ENCODE measurements around the gene ASCL5.

The ASCL5 gene

DNA sequence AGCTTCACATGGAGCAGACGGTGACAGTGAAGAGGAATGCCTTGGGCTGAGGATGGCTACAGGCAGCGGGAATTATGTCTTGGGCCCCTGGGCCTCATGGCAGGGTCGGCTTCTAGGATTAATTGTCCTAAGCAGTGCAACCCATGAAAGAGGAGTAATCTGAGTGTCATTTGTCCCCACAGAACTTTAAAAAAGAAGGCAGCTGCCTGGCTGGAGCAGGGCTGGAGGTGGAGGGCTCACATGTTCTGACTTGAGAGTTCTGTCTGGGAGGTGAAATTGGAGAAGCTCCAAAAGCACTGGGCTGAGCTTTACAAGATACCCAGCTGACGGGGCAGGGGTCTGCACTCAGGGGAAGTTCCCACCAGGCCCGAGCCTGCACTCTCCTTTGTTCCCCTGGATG, 37.4 kb downstream of the ASCL5 start:
- Histone ChIP-seq H3K4me1 (ENCODE audit: control insufficient read depth, low read depth, low read length) (no peaks in the 10 kb centered on the region), H3K27ac (ENCODE audit: low read length) (no peak overlapping the region), H3K27me3 (ENCODE audit: control insufficient read depth, insufficient read depth, low read length) (no peaks in the 10 kb centered on the region), H3K9me3 (ENCODE audit: control insufficient read depth, low read depth, low read length) (no peaks in the 10 kb centered on the region), H3K4me3 (ENCODE audit: low read length) (no peak overlapping the region), H3K36me3 (ENCODE audit: control insufficient read depth, low read depth, low read length) (no peaks in the 10 kb centered on the region), H3K9ac (ENCODE audit: low read length) (no peak overlapping the region)

DNA sequence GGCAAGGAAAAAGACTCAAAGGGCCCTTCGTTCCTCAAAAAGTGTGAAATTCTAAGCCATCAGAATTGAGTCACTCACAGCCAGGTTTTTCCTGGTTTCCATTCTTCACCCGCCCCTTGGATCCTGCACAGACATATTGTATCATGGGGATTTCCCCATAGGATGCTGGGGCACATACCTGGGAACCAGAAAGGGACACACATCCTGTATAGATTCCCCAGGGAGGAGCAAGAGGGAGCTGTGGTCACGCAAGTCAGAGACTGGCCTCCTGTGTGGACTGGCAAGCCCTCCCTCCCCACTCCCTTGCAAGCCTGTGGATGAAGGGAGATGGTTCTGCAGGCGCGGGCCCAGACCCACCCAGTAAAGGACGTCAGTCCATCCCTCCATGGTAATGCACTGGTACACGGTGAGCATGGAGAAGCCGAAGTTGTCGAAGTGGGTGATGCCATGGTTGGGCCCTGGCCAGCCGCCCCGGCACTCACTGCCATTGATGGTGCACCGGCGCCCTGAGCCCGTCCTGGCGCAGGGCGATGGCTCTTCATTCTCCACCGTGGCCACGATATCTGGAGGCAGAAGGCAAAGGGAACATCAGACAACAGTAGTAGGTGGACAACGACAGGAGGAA, 38.0 kb downstream of the ASCL5 start:
- H3K4me1 ChIP-seq (ENCODE audit: control insufficient read depth, low read depth, low read length): no peaks in the 10 kb centered on the region
- no peaks in the 10 kb centered on the region for H3K36me3 ChIP-seq (ENCODE audit: control insufficient read depth, low read depth, low read length)
- H3K27ac ChIP-seq (ENCODE audit: low read length): no peak overlapping the region
- no peaks in the 10 kb centered on the region for H3K27me3 ChIP-seq (ENCODE audit: control insufficient read depth, insufficient read depth, low read length)
- H3K9me3 ChIP-seq (ENCODE audit: control insufficient read depth, low read depth, low read length): no peaks in the 10 kb centered on the region
- no peak overlapping the region for H3K9ac ChIP-seq (ENCODE audit: low read length)
- H3K4me3 ChIP-seq (ENCODE audit: low read length): no peak overlapping the region

- Histone ChIP-seq H3K9me3 (ENCODE audit: control insufficient read depth, low read depth, low read length) (no peaks in the 10 kb centered on the region), H3K9ac (ENCODE audit: low read length) (no peak overlapping the region), H3K4me3 (ENCODE audit: low read length) (no peak overlapping the region), H3K27me3 (ENCODE audit: control insufficient read depth, insufficient read depth, low read length) (no peaks in the 10 kb centered on the region), H3K36me3 (ENCODE audit: control insufficient read depth, low read depth, low read length) (no peaks in the 10 kb centered on the region), H3K4me1 (ENCODE audit: control insufficient read depth, low read depth, low read length) (no peaks in the 10 kb centered on the region), H3K27ac (ENCODE audit: low read length) (no peak overlapping the region)
These were observed 38.6 kb downstream of the ASCL5 start for GRCh38 chr1:201088395-201088794.

- no peaks in the 10 kb centered on the region for H3K9me3 ChIP-seq (ENCODE audit: control insufficient read depth, low read depth, low read length)
- H3K36me3 ChIP-seq (ENCODE audit: control insufficient read depth, low read depth, low read length): no peaks in the 10 kb centered on the region
- H3K9ac ChIP-seq (ENCODE audit: low read length): no peak overlapping the region
- no peak overlapping the region for H3K4me3 ChIP-seq (ENCODE audit: low read length)
- no peak overlapping the region for H3K27ac ChIP-seq (ENCODE audit: low read length)
- no peaks in the 10 kb centered on the region for H3K27me3 ChIP-seq (ENCODE audit: control insufficient read depth, insufficient read depth, low read length)
- H3K4me1 ChIP-seq (ENCODE audit: control insufficient read depth, low read depth, low read length): no peaks in the 10 kb centered on the region
These were observed 40.9 kb downstream of the ASCL5 start for GRCh38 chr1:201085902-201086735.

DNA sequence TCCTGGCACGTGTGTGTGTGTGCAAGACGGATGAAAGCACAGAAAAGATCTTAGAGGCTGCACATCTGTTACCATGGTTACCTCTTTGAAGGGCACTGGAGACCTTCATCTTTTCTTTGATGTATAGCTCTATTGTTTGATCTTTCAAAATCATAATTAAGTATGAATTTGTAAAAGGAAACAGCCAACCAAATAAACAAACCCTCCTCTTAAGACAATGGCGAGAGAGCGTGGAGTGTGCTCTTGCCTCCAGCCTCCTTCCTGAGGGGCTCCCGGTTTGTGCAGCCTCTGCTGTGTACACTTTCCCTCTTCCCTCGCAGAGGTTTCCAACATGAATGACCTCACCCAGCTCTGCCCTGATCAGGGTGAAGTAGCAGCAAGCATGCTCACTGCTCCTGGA, 42.7 kb downstream of the ASCL5 start:
- Histone ChIP-seq H3K4me1 (ENCODE audit: control insufficient read depth, low read depth, low read length) (no peaks in the 10 kb centered on the region), H3K27ac (ENCODE audit: low read length) (no peak overlapping the region), H3K4me3 (ENCODE audit: low read length) (no peak overlapping the region), H3K9me3 (ENCODE audit: control insufficient read depth, low read depth, low read length) (no peaks in the 10 kb centered on the region), H3K36me3 (ENCODE audit: control insufficient read depth, low read depth, low read length) (no peaks in the 10 kb centered on the region), H3K9ac (ENCODE audit: low read length) (no peak overlapping the region), H3K27me3 (ENCODE audit: control insufficient read depth, insufficient read depth, low read length) (no peaks in the 10 kb centered on the region)

DNA sequence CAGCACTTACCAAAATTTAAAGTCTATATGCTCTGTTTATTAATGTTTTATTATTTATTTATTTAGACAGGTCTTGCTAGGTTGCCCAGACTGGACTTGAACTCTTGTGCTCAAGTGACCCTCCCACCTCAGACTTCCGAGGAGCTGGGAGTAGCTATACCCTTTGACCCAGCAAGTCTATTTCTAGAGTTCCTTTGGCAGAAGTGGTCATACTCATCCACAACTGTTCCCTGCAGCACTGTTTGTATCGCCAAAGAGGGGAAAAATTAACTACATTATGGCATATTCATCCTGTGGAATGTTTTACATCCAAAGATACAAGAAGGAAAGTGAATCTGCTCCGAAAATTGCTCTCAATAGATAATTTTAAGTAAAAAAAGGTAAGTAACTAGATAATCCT, 43.2 kb downstream of the ASCL5 start:
- H3K27ac ChIP-seq (ENCODE audit: low read length): no peak overlapping the region
- no peak overlapping the region for H3K4me3 ChIP-seq (ENCODE audit: low read length)
- H3K36me3 ChIP-seq (ENCODE audit: control insufficient read depth, low read depth, low read length): no peaks in the 10 kb centered on the region
- H3K27me3 ChIP-seq (ENCODE audit: control insufficient read depth, insufficient read depth, low read length): no peaks in the 10 kb centered on the region
- no peaks in the 10 kb centered on the region for H3K9me3 ChIP-seq (ENCODE audit: control insufficient read depth, low read depth, low read length)
- no peaks in the 10 kb centered on the region for H3K4me1 ChIP-seq (ENCODE audit: control insufficient read depth, low read depth, low read length)
- no peak overlapping the region for H3K9ac ChIP-seq (ENCODE audit: low read length)

DNA sequence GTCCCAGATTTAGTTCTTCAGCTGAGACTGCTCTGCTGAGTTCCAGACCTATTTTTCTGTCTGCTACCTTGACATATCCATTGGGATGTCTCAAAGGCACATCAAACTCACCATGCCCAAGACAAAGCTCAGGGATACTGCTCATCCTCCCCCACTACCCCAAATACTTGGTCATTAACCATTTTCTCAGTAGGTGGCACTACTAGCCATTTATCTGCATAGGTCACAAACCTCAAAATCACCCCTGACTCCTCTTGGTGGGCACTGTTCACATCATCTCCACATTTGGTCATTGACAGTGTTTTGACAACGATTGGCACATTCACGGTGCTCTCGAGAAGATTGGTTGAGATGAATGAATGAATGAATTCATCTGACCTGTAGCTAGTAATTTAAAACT, 46.8 kb downstream of the ASCL5 start:
- Histone ChIP-seq H3K27me3 (ENCODE audit: control insufficient read depth, insufficient read depth, low read length) (no peaks in the 10 kb centered on the region), H3K4me3 (ENCODE audit: low read length) (no peak overlapping the region), H3K4me1 (ENCODE audit: control insufficient read depth, low read depth, low read length) (no peaks in the 10 kb centered on the region), H3K27ac (ENCODE audit: low read length) (no peak overlapping the region), H3K36me3 (ENCODE audit: control insufficient read depth, low read depth, low read length) (no peaks in the 10 kb centered on the region), H3K9ac (ENCODE audit: low read length) (no peak overlapping the region), H3K9me3 (ENCODE audit: control insufficient read depth, low read depth, low read length) (no peaks in the 10 kb centered on the region)

DNA sequence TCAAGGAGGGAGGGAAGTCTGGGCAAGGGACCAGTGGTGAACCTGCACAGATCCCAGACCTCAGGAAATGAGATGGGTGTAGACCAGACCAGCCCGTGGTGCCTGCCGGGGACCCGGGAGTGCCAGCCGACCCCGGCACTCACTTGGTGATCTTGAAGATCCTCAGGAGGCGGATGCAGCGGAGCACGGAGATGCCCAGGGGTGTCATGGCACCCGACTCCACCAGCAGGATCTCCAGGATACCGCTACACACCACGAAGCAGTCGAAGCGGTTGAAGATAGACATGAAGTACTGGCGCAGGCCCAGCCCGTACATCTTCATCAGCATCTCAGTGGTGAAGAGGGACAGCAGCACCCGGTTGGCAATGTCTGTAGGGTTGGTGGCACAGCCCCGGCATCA, 49.2 kb downstream of the ASCL5 start:
- no peak overlapping the region for H3K9ac ChIP-seq (ENCODE audit: low read length)
- no peak overlapping the region for H3K27ac ChIP-seq (ENCODE audit: low read length)
- H3K27me3 ChIP-seq (ENCODE audit: control insufficient read depth, insufficient read depth, low read length): no peaks in the 10 kb centered on the region
- H3K9me3 ChIP-seq (ENCODE audit: control insufficient read depth, low read depth, low read length): no peaks in the 10 kb centered on the region
- H3K4me1 ChIP-seq (ENCODE audit: control insufficient read depth, low read depth, low read length): no peaks in the 10 kb centered on the region
- no peak overlapping the region for H3K4me3 ChIP-seq (ENCODE audit: low read length)
- H3K36me3 ChIP-seq (ENCODE audit: control insufficient read depth, low read depth, low read length): no peaks in the 10 kb centered on the region

DNA sequence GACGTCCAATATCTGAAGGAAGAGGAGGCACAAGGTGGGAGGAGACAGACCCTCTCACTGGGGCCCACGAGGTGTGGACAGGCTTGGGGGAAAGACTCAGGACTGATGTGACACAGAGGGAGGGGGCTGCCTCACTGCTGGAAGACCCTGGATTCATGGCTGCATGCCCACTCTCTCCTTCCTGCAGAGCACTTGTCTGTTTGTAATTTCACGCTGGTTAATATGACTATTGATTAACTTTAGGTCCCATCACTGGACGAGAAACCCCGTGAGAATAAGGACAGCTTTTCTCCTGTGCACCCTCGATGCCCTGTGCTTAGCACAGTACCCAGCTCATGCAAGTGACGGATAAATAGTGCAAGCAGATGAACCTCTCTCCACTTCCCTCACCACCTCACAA, 49.9 kb downstream of the ASCL5 start:
- no peaks in the 10 kb centered on the region for H3K36me3 ChIP-seq (ENCODE audit: control insufficient read depth, low read depth, low read length)
- H3K9ac ChIP-seq (ENCODE audit: low read length): no peak overlapping the region
- H3K9me3 ChIP-seq (ENCODE audit: control insufficient read depth, low read depth, low read length): no peaks in the 10 kb centered on the region
- no peak overlapping the region for H3K4me3 ChIP-seq (ENCODE audit: low read length)
- H3K27ac ChIP-seq (ENCODE audit: low read length): no peak overlapping the region
- H3K4me1 ChIP-seq (ENCODE audit: control insufficient read depth, low read depth, low read length): no peaks in the 10 kb centered on the region
- H3K27me3 ChIP-seq (ENCODE audit: control insufficient read depth, insufficient read depth, low read length): no peaks in the 10 kb centered on the region

GRCh38 chr1:201076092-201076491, 50.9 kb downstream of the ASCL5 start:
- Histone ChIP-seq H3K4me3 (ENCODE audit: low read length) (no peak overlapping the region), H3K27me3 (ENCODE audit: control insufficient read depth, insufficient read depth, low read length) (no peaks in the 10 kb centered on the region), H3K9ac (ENCODE audit: low read length) (no peak overlapping the region), H3K27ac (ENCODE audit: low read length) (no peak overlapping the region), H3K36me3 (ENCODE audit: control insufficient read depth, low read depth, low read length) (no peaks in the 10 kb centered on the region), H3K9me3 (ENCODE audit: control insufficient read depth, low read depth, low read length) (no peaks in the 10 kb centered on the region), H3K4me1 (ENCODE audit: control insufficient read depth, low read depth, low read length) (no peaks in the 10 kb centered on the region)

DNA sequence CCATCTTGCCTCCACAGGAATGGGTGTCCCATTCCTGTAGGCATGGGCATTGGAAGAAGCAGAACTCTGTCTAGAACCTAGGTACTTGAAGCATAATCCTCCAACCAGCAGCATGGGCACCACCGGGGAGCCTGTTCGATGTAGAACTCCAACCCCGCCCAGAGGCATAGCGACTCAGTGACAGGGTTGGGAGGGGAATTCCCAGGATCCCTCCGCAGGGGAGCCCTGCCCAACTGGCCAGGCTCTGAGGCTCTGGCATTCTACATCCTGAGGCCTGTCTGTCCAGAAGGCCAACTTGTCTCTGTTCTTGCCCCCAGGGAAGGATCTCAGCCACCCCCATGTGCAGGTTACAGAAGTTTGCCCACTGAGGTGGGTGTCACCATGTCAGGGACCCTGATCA, 53.0 kb downstream of the ASCL5 start:
- Histone ChIP-seq H3K27me3 (ENCODE audit: control insufficient read depth, insufficient read depth, low read length) (no peaks in the 10 kb centered on the region), H3K9ac (ENCODE audit: low read length) (no peak overlapping the region), H3K9me3 (ENCODE audit: control insufficient read depth, low read depth, low read length) (no peaks in the 10 kb centered on the region), H3K36me3 (ENCODE audit: control insufficient read depth, low read depth, low read length) (no peaks in the 10 kb centered on the region), H3K4me3 (ENCODE audit: low read length) (no peak overlapping the region), H3K27ac (ENCODE audit: low read length) (no peak overlapping the region), H3K4me1 (ENCODE audit: control insufficient read depth, low read depth, low read length) (no peaks in the 10 kb centered on the region)

- no peaks in the 10 kb centered on the region for H3K36me3 ChIP-seq (ENCODE audit: control insufficient read depth, low read depth, low read length)
- H3K4me1 ChIP-seq (ENCODE audit: control insufficient read depth, low read depth, low read length): no peaks in the 10 kb centered on the region
- H3K27me3 ChIP-seq (ENCODE audit: control insufficient read depth, insufficient read depth, low read length): no peaks in the 10 kb centered on the region
- no peak overlapping the region for H3K27ac ChIP-seq (ENCODE audit: low read length)
- H3K9me3 ChIP-seq (ENCODE audit: control insufficient read depth, low read depth, low read length): no peaks in the 10 kb centered on the region
- H3K9ac ChIP-seq (ENCODE audit: low read length): no peak overlapping the region
- no peak overlapping the region for H3K4me3 ChIP-seq (ENCODE audit: low read length)
These were observed 54.1 kb downstream of the ASCL5 start for GRCh38 chr1:201072922-201073321.
